ENCODE results near the gene MAP1A. TPM values are rescaled to one million over a fixed set of nuclear protein-coding genes. Genes with fewer than 3 reads are reported as not detected.

Gene MAP1A
- total and polyA plus RNA-seq, 12 donors, result 3.4 to 27.0 (median 9.6) TPM

DNA sequence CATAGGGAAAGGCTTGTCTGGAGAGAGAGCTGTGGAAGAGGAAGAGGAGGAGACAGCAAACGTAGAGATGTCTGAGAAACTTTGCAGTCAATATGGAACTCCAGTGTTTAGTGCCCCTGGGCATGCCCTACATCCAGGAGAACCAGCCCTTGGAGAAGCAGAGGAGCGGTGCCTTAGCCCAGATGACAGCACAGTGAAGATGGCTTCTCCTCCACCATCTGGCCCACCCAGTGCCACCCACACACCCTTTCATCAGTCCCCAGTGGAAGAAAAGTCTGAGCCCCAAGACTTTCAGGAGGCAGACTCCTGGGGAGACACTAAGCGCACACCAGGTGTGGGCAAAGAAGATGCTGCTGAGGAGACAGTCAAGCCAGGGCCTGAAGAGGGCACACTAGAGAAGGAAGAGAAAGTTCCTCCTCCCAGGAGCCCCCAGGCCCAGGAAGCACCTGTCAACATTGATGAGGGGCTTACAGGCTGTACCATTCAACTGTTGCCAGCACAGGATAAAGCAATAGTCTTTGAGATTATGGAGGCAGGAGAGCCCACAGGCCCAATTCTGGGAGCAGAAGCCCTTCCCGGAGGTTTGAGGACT lies 6.9 kb downstream of the MAP1A start:
- Histone ChIP-seq H3K27ac (no peak overlapping the region), H3K27me3 (no peaks in the 10 kb centered on the region), H3K9me3 (replicated peaks in 1 of 3) (no peaks in the 10 kb centered on the region), H3K4me3 (no peak overlapping the region), H3K36me3 (replicated peaks in 1 of 2) (peaks cover 0 to 18% of the 10 kb centered on the region in 2 donors), H3K4me1 (replicated peaks in 1 of 2) (no peaks in the 10 kb centered on the region)
- 88 to 97% (median 95%) methylated on average over 4 of the region's 4 CpGs for WGBS, 4 donors
- DNase-seq, result peak in 1 of 7 donors; percentile 4
- intact Hi-C loops (cut with DNase I), result no loop called here
- TF ChIP-seq, protein P1, sequence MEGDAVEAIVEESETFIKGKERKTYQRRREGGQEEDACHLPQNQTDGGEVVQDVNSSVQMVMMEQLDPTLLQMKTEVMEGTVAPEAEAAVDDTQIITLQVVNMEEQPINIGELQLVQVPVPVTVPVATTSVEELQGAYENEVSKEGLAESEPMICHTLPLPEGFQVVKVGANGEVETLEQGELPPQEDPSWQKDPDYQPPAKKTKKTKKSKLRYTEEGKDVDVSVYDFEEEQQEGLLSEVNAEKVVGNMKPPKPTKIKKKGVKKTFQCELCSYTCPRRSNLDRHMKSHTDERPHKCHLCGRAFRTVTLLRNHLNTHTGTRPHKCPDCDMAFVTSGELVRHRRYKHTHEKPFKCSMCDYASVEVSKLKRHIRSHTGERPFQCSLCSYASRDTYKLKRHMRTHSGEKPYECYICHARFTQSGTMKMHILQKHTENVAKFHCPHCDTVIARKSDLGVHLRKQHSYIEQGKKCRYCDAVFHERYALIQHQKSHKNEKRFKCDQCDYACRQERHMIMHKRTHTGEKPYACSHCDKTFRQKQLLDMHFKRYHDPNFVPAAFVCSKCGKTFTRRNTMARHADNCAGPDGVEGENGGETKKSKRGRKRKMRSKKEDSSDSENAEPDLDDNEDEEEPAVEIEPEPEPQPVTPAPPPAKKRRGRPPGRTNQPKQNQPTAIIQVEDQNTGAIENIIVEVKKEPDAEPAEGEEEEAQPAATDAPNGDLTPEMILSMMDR (IDR thresholded peaks at IDR 0.05), result no peak
- no peak for TF ChIP-seq POLR2A (IDR thresholded peaks at IDR 0.05)

DNA sequence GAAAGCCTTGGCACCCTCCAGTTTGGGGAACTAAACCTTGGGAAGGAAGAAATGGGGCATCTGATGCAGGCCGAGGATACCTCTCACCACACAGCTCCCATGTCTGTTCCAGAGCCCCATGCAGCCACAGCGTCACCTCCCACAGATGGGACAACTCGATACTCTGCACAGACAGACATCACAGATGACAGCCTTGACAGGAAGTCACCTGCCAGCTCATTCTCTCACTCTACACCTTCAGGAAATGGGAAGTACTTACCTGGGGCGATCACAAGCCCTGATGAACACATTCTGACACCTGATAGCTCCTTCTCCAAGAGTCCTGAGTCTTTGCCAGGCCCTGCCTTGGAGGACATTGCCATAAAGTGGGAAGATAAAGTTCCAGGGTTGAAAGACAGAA lies 7.7 kb downstream of the MAP1A start:
- peak in 1 of 7 donors; percentile 25 for DNase-seq
- WGBS, 4 donors, result 91 to 97% (median 93%) methylated on average over 4 of the region's 4 CpGs
- no peaks in the 10 kb centered on the region for H3K27me3 ChIP-seq
- intact Hi-C loops (cut with DNase I), result no loop called here
- no peaks in the 10 kb centered on the region for H3K4me1 ChIP-seq (replicated peaks in 1 of 2)
- H3K9me3 ChIP-seq (replicated peaks in 1 of 3), result no peaks in the 10 kb centered on the region
- H3K27ac ChIP-seq, result no peak overlapping the region
- TF ChIP-seq POLR2A (IDR thresholded peaks at IDR 0.05), result no peak
- H3K4me3 ChIP-seq, result no peak overlapping the region
- H3K36me3 ChIP-seq (replicated peaks in 1 of 2), result peaks cover 0 to 18% of the 10 kb centered on the region in 2 donors

DNA sequence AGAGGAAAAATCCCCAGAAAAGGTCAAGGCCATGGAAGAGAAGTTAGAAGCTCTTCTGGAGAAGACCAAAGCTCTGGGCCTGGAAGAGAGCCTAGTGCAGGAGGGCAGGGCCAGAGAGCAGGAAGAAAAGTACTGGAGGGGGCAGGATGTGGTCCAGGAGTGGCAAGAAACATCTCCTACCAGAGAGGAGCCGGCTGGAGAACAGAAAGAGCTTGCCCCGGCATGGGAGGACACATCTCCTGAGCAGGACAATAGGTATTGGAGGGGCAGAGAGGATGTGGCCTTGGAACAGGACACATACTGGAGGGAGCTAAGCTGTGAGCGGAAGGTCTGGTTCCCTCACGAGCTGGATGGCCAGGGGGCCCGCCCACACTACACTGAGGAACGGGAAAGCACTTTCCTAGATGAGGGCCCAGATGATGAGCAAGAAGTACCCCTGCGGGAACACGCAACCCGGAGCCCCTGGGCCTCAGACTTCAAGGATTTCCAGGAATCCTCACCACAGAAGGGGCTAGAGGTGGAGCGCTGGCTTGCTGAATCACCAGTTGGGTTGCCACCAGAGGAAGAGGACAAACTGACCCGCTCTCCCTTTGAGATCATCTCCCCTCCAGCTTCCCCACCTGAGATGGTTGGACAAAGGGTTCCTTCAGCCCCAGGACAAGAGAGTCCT lies 9.0 kb downstream of the MAP1A start:
- H3K4me1 ChIP-seq (replicated peaks in 1 of 2), result no peaks in the 10 kb centered on the region
- H3K9me3 ChIP-seq (replicated peaks in 1 of 3), result no peaks in the 10 kb centered on the region
- 90 to 100% (median 91%) methylated on average over 4 to 11 of the region's 11 CpGs for WGBS, 4 donors
- H3K36me3 ChIP-seq (replicated peaks in 1 of 2), result peaks cover 0 to 11% of the 10 kb centered on the region in 2 donors
- DNase-seq, result peak in 1 of 7 donors; percentile 46
- H3K27ac ChIP-seq, result no peak overlapping the region
- intact Hi-C loops (cut with DNase I), result no loop called here
- no peak for TF ChIP-seq POLR2A (IDR thresholded peaks at IDR 0.05)
- TF ChIP-seq, protein P1 (IDR thresholded peaks at IDR 0.05), result no peak
- H3K27me3 ChIP-seq, result no peaks in the 10 kb centered on the region
- no peak overlapping the region for H3K4me3 ChIP-seq

DNA sequence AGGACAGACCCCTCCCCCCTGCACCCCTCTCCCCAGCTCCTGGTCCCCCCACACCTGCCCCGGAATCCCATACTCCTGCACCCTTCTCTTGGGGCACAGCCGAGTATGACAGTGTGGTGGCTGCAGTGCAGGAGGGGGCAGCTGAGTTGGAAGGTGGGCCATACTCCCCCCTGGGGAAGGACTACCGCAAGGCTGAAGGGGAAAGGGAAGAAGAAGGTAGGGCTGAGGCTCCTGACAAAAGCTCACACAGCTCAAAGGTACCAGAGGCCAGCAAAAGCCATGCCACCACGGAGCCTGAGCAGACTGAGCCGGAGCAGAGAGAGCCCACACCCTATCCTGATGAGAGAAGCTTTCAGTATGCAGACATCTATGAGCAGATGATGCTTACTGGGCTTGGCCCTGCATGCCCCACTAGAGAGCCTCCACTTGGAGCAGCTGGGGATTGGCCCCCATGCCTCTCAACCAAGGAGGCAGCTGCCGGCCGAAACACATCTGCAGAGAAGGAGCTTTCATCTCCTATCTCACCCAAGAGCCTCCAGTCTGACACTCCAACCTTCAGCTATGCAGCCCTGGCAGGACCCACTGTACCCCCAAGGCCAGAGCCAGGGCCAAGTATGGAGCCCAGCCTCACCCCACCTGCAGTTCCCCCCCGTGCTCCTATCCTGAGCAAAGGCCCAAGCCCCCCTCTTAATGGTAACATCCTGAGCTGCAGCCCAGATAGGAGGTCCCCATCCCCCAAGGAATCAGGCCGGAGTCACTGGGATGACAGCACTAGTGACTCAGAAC lies 9.8 kb downstream of the MAP1A start:
- Histone ChIP-seq H3K9me3 (replicated peaks in 1 of 3) (no peaks in the 10 kb centered on the region), H3K4me1 (replicated peaks in 1 of 2) (no peaks in the 10 kb centered on the region), H3K27ac (no peak overlapping the region), H3K27me3 (no peaks in the 10 kb centered on the region), H3K4me3 (no peak overlapping the region), H3K36me3 (replicated peaks in 1 of 2) (peaks cover 0 to 4% of the 10 kb centered on the region in 2 donors)
- TF ChIP-seq, protein P1 (IDR thresholded peaks at IDR 0.05), result no peak
- no peak for TF ChIP-seq POLR2A (IDR thresholded peaks at IDR 0.05)
- peak in 1 of 7 donors; percentile 42 for DNase-seq
- intact Hi-C loops (cut with DNase I), result no loop called here
- WGBS, 4 donors, result 83 to 95% (median 86%) methylated on average over 4 to 9 of the region's 9 CpGs
